ENCODE results near the gene CUX1. TPM values are rescaled to one million over a fixed set of nuclear protein-coding genes. Genes with fewer than 3 reads are reported as not detected.

CUX1 gene
- total RNA-seq, 4 donors from 2014 or later: 52.5 to 93.6 (median 63.7) TPM

DNA sequence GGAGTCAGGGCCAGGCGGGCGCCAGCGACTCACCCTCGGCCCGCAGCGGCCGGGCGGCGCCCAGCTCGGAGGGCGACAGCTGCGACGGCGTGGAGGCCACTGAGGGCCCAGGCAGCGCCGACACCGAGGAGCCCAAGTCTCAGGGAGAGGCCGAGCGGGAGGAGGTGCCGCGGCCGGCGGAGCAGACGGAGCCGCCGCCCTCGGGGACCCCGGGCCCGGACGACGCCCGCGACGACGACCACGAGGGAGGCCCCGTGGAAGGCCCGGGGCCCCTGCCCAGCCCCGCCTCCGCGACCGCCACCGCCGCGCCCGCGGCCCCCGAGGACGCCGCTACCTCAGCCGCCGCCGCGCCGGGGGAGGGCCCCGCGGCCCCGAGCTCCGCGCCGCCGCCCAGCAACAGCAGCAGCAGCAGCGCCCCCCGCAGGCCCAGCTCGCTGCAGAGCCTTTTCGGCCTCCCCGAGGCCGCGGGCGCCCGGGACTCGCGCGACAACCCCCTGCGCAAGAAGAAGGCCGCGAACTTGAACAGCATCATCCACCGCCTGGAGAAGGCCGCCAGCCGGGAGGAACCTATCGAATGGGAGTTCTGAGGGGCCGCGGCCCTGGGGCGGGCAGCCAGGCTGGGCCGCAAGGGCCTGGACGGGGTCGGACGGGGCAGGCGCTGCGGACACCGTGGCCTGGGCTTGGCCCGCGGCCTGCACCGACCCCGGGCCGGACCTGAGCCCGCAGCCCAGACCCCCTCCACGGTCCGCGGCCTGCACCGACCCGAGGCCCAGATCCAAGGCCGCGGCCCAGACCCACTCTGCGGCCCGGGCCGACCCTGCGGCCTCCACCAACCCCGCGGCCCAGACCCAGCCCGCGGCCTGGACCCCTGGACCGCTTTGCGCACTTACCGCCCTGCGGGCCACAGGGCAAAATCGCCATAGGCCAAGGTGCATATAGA, 431.3 kb downstream of the CUX1 start:
- Histone ChIP-seq H3K4me1 (no peaks in the 10 kb centered on the region), H3K27ac (no peak overlapping the region), H3K36me3 (peaks cover 32% of the 10 kb centered on the region), H3K27me3 (no peaks in the 10 kb centered on the region), H3K4me3 (no peak overlapping the region), H3K9me3 (no peaks in the 10 kb centered on the region)
- no peak for DNase-seq (ENCODE audit: low spot score in 2 of 2)
- TF ChIP-seq POLR2A (IDR thresholded peaks at IDR 0.05) (no peak), POLR2AphosphoS5 (IDR thresholded peaks at IDR 0.05) (no peak), CTCF (IDR thresholded peaks at IDR 0.05) (no peak), EP300 (IDR thresholded peaks at IDR 0.05) (no peak)
- 91% methylated on average over 92 of the region's 117 CpGs for WGBS

DNA sequence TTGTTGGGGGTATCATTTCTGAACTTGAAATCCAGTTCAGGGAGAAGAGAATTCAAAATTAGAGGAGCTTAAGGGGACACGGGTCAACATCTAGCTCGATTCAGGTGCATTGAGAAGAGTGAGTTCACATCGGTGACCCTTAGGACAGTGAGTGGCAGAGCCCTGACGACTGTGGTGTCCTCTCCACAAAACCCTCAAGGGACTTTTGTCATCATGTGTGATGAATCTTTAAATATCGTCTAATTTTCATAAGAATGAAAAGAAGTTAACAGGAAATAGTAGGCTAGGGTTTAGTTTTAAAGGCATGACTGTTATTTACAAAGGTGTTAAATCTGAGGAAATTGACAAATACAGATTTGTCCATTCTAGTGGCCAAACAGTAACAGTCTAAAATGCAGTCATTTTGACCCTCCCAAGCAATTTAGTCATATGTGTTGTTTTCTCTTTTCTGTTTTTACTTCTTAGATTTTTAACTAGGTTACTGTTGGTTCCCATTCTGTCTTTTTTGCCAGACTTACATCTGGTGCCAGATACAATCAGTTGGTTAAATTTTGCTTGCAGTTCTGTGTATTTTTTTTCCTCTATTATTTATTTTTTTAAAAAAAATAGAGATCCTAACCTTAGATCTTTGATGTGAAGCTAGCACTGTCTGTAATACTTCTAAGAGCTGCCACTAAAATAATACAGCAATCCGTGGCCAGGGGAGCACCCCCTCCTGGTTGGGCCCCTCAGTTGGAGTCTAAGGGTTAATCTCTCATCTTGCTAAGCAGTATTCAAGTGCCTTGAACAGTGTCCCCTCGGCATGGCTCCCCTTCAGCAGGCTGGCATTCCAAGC, 434.3 kb downstream of the CUX1 start:
- DNase-seq (ENCODE audit: low spot score in 2 of 2): no peak
- WGBS: 85% methylated on average over 7 of the region's 7 CpGs
- Histone ChIP-seq H3K4me3 (no peak overlapping the region), H3K36me3 (peaks cover 18% of the 10 kb centered on the region), H3K9me3 (no peaks in the 10 kb centered on the region), H3K27me3 (no peaks in the 10 kb centered on the region), H3K4me1 (no peaks in the 10 kb centered on the region), H3K27ac (no peak overlapping the region)
- TF ChIP-seq POLR2A (IDR thresholded peaks at IDR 0.05) (no peak), CTCF (IDR thresholded peaks at IDR 0.05) (no peak), POLR2AphosphoS5 (IDR thresholded peaks at IDR 0.05) (no peak), EP300 (IDR thresholded peaks at IDR 0.05) (no peak)

DNA sequence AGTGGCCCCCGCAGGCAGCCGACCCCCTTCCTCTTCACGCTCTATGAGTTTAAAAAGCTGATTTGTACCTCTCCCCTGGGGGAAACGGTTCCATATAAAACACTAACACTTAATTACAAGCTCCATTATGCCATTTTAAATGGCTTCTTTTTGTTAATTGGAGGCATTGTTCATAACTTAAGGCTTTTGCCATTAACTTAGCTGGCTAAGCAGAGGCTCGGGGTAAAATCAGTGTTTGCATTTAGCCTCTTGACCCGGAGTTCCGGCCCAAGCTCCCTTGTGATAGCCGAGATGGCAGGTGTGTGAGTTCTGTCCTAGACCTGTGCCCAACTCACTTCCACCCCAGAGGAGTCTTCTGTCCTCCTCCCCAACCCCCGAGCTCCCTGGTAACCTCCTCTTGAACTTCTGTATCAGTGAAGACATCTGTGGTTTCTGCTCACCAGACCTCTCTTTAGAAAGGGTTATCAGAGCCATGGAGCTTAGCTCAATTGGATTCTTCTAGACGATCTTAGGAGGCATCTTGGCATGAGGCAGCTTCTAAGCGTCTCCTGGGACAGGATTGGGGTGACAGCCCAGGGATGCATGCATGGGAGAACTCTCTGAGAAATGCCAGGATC, 435.0 kb downstream of the CUX1 start:
- 81% methylated on average over 11 of the region's 11 CpGs for WGBS
- peaks cover 18% of the 10 kb centered on the region for H3K36me3 ChIP-seq
- H3K9me3 ChIP-seq: no peaks in the 10 kb centered on the region
- TF ChIP-seq POLR2A (IDR thresholded peaks at IDR 0.05) (no peak), CTCF (IDR thresholded peaks at IDR 0.05) (no peak), EP300 (IDR thresholded peaks at IDR 0.05) (no peak), POLR2AphosphoS5 (IDR thresholded peaks at IDR 0.05) (no peak)
- H3K4me3 ChIP-seq: no peak overlapping the region
- H3K4me1 ChIP-seq: no peaks in the 10 kb centered on the region
- H3K27me3 ChIP-seq: no peaks in the 10 kb centered on the region
- DNase-seq (ENCODE audit: low spot score in 2 of 2): no peak
- H3K27ac ChIP-seq: no peak overlapping the region

DNA sequence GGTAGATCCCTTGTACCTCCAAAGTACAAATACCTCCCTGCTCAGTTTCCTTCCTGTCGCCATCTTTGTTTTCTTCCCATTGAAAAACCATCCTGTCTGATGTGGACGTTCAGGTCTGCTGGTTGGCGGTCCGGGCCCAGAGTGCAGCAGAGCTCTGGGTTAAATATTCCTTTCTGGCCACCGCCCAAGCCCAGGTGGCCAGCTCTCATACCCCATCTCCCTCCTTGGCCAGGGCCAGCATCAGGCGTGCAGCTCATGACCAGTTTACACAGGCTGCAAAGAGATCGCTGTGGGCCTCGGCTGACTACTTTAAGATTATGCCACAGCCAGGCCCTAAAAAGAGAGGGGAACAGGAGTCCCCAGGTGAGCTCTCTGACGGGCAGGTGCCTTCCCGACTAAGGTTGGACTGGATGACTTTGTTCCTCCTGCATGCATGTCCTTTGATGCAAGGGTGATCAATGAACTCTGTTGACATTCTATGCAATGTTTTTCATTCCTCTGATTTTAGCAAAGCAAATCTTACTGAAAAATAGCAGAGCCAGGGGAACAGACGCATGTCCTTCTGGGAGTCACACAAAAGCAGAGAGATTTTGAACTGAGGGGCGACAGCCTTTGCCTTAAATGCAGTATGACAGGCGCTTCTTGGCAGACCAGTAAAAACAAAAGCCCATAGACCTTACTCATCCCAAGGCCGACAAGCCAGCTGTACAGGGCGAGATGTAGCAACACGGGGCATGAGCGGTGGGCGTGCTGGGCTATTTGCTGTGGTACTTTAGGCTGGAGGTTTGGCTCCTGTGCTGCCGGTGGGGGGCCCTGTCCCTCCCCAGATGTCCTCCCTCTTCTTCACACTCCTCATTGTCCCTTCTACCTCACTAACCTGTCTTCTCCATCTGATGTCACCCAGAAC, 435.9 kb downstream of the CUX1 start:
- WGBS: 95% methylated on average over 17 of the region's 19 CpGs
- H3K4me1 ChIP-seq: no peaks in the 10 kb centered on the region
- no peak overlapping the region for H3K27ac ChIP-seq
- no peak overlapping the region for H3K4me3 ChIP-seq
- TF ChIP-seq POLR2AphosphoS5 (IDR thresholded peaks at IDR 0.05): no peak
- TF ChIP-seq EP300 (IDR thresholded peaks at IDR 0.05): no peak
- no peak for TF ChIP-seq POLR2A (IDR thresholded peaks at IDR 0.05)
- no peaks in the 10 kb centered on the region for H3K27me3 ChIP-seq
- DNase-seq (ENCODE audit: low spot score in 2 of 2): no peak
- H3K9me3 ChIP-seq: no peaks in the 10 kb centered on the region
- peaks cover 14% of the 10 kb centered on the region for H3K36me3 ChIP-seq

- Histone ChIP-seq H3K27ac (no peak overlapping the region), H3K36me3 (peaks cover 9% of the 10 kb centered on the region), H3K27me3 (no peaks in the 10 kb centered on the region), H3K4me3 (no peak overlapping the region), H3K9me3 (no peaks in the 10 kb centered on the region), H3K4me1 (no peaks in the 10 kb centered on the region)
- DNase-seq (ENCODE audit: low spot score in 2 of 2): no peak
- 92% methylated on average over 13 of the region's 13 CpGs for WGBS
- no peak for TF ChIP-seq EP300 (IDR thresholded peaks at IDR 0.05)
- TF ChIP-seq CTCF (IDR thresholded peaks at IDR 0.05): no peak
- no peak for TF ChIP-seq POLR2AphosphoS5 (IDR thresholded peaks at IDR 0.05)
- no peak for TF ChIP-seq POLR2A (IDR thresholded peaks at IDR 0.05)
Measured at GRCh38 chr7:102253973-102254370, 436.5 kb downstream of the CUX1 start.

Data from suprapubic skin (tissue), 4 donors.